HFFc6 (cell line): Measurements from ENCODE around the gene LINC01488. TPM values are rescaled to one million over a fixed set of nuclear protein-coding genes. Genes with fewer than 3 reads are reported as not detected.

Experiments used
- DNase-seq: peaks from one replicate; pipeline ENCODE4 v3.0.0-alpha.2; 2018
- H3K27ac Mint-ChIP-seq: 2 replicates; pipeline ENCODE4 v1.8.0; 2020; ENCODE audit warnings: mild to moderate bottlenecking, mixed read lengths
- H3K27me3 Mint-ChIP-seq: 2 replicates; pipeline ENCODE4 v1.8.0; 2021; ENCODE audit warnings: mild to moderate bottlenecking, moderate library complexity, mixed read lengths; ENCODE audit not compliant: insufficient read depth
- H3K36me3 Mint-ChIP-seq: 2 replicates; pipeline ENCODE4 v1.8.0; 2021; ENCODE audit warnings: low read depth, mixed read lengths
- H3K4me1 Mint-ChIP-seq: 2 replicates; pipeline ENCODE4 v1.8.0; 2020; ENCODE audit warnings: low read depth, mixed read lengths
- H3K4me3 Mint-ChIP-seq: 2 replicates; pipeline ENCODE4 v1.8.0; 2020; ENCODE audit warnings: mild to moderate bottlenecking, moderate library complexity, mixed read lengths
- H3K9me3 Mint-ChIP-seq: 2 replicates; pipeline ENCODE4 v1.8.0; 2020; ENCODE audit warnings: mild to moderate bottlenecking, mixed read lengths
- CTCF ChIP-seq: fragments of 200-600 bp; sonication (generic); IDR thresholded peaks from 2 replicates; pipeline ENCODE4 v1.5.0; 2021; ENCODE audit warnings: antibody characterized with exemption, mild to moderate bottlenecking
- total RNA-seq, 6 experiments: library from RNA; stranded (reverse); fragmentation: NEBNext Ultra II Directional; extraction: Animal tissue kit (Norgen Biotek cat#: 25700); gene quantifications; 2 replicates in 1 of 6; 3 replicates in 5 of 6; pipeline ENCODE4 v1.2.3, GENCODE V29; 2021

Gene LINC01488
- total RNA-seq, 6 experiments from 2014 or later, result not detected

DNA sequence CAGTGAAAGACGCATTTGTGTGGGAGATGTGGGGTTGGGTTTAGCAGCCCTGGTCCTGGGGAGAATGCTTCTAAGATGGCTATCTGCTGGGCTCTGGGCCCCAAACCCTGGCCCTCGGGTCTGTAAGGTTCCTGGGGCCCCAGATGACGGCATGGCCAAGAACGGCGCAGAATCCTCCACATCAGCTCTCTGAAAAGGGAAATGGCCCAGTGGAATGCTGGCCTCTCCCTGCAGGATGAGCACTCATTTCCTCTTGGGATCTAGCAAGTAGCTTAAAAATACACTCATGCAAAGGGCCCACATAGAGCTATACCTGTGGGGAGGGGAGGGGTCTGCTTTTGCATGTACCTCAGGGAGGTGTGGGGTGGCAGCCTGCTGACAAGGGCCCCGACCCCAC lies 37.5 kb upstream of the LINC01488 start:
- no peak for TF ChIP-seq CTCF
- DNase-seq, result peak; percentile 50
- peak overlapping the region; percentile 86 for H3K4me3 Mint-ChIP-seq
- peak overlapping the region; percentile 99 for H3K27ac Mint-ChIP-seq
- peaks cover 90% of the 10 kb centered on the region for H3K4me1 Mint-ChIP-seq
- no peaks in the 10 kb centered on the region for H3K9me3 Mint-ChIP-seq
- H3K27me3 Mint-ChIP-seq, result peaks cover 5% of the 10 kb centered on the region
- 0 out of 2 replicates have a peak, but pooled peaks cover 4% of the 10 kb centered on the region for H3K36me3 Mint-ChIP-seq

- H3K27me3 Mint-ChIP-seq, result peaks cover 5% of the 10 kb centered on the region
- no peaks in the 10 kb centered on the region for H3K9me3 Mint-ChIP-seq
- H3K27ac Mint-ChIP-seq, result peak overlapping the region; percentile 99
- TF ChIP-seq CTCF, result peak; percentile 85
- peak overlapping the region; percentile 86 for H3K4me3 Mint-ChIP-seq
- peak; percentile 94 for DNase-seq
- H3K4me1 Mint-ChIP-seq, result peaks cover 90% of the 10 kb centered on the region
- H3K36me3 Mint-ChIP-seq, result 0 out of 2 replicates have a peak, but pooled peaks cover 4% of the 10 kb centered on the region
Observed at GRCh38 chr11:69444381-69445130, 36.9 kb upstream of the LINC01488 start.

DNA sequence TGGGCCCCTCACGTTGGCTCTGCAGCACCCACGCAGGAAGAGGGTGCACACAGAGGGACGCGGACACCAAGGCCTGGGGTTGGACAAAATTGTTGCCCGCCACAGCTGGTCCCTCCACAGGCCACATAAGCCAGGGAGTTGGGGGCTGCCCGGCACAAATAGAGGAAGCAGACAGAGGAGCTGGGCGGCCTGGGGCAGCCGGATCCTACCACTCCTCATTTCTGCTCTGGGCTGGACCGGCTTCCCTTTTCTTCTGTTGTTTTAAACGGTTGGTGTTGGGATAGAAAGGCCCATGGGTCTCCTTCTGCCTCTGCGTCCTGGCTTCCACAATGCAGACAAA lies 36.4 kb upstream of the LINC01488 start:
- Mint-ChIP-seq H3K4me1 (peaks cover 90% of the 10 kb centered on the region), H3K27me3 (peaks cover 5% of the 10 kb centered on the region), H3K9me3 (no peaks in the 10 kb centered on the region), H3K4me3 (no peak overlapping the region), H3K27ac (peak overlapping the region; percentile 99; the same call in 1 of the 2 replicates), H3K36me3 (0 out of 2 replicates have a peak, but pooled peaks cover 4% of the 10 kb centered on the region)
- no peak for TF ChIP-seq CTCF
- no peak for DNase-seq

- H3K27me3 Mint-ChIP-seq, result peaks cover 5% of the 10 kb centered on the region
- no peak for DNase-seq
- H3K27ac Mint-ChIP-seq, result peak overlapping the region; percentile 78; the same call in 1 of the 2 replicates
- H3K4me1 Mint-ChIP-seq, result peaks cover 91% of the 10 kb centered on the region
- H3K9me3 Mint-ChIP-seq, result no peaks in the 10 kb centered on the region
- TF ChIP-seq CTCF, result no peak
- H3K36me3 Mint-ChIP-seq, result peaks cover 7% of the 10 kb centered on the region
- no peak overlapping the region for H3K4me3 Mint-ChIP-seq
Observed at GRCh38 chr11:69446108-69446507, 35.4 kb upstream of the LINC01488 start.

DNA sequence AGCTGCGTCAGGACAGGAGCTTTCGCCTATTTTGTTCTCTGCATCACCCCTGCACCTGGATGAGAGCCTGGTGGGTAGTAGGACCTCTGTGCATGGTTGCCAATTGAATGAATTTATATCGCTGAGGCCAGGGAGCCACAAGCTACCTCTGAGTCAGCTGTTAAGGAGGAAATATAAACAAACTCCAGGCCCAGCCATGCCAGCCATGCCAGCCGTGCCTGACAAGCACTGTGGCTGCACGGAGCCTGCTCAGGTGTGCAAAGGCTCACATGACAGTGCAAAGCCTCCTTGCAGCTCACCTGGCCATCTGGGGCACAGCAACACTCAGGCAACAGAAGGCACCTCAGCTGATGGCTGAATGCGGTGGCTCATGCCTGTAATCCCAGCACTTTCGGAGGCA lies 33.7 kb upstream of the LINC01488 start:
- Mint-ChIP-seq H3K27ac (peak overlapping the region; percentile 78), H3K9me3 (0 out of 2 replicates have a peak, but pooled peaks cover 4% of the 10 kb centered on the region), H3K4me1 (peaks cover 77% of the 10 kb centered on the region)

More for the DNA sequence above, 33.7 kb upstream of the LINC01488 start:
- TF ChIP-seq CTCF, result no peak
- Mint-ChIP-seq H3K27me3 (peaks cover 5% of the 10 kb centered on the region), H3K36me3 (peaks cover 12% of the 10 kb centered on the region), H3K4me3 (no peak overlapping the region)
- peak; percentile 10 for DNase-seq
